Fibroblast of lung (primary cell): Measurements from ENCODE around the gene C1orf226.

Experiments
- CTCF ChIP-seq, 2 donors: IDR thresholded peaks in 1 of 2; conservative IDR thresholded peaks in 1 of 2; 1 replicate in 1 of 2; 2 replicates in 1 of 2; pipeline ENCODE4 v1.5.1; 2011 to 2012; ENCODE audit warnings: low read length in 2 of 2, control low read depth in 1 of 2, inconsistent platforms in 1 of 2, low read depth in 1 of 2, mild to moderate bottlenecking in 1 of 2
- EZH2 ChIP-seq: IDR thresholded peaks from 2 replicates; pipeline ENCODE4 v1.5.1; 2012; ENCODE audit warnings: low read length, control low read depth, mild to moderate bottlenecking; ENCODE audit errors: missing control alignments

GRCh38 chr1:162367772-162368171 is 13.8 kb upstream of the C1orf226 start:
- TF ChIP-seq CTCF (conservative IDR thresholded peaks at IDR 0.05 in 1 of 2, IDR thresholded peaks at IDR 0.05 in 1 of 2; ENCODE audit: low read depth in 1 of 2, low read length in 2 of 2) (no peak), EZH2 (no peak)
